Right atrium auricular region (tissue), 2 donors: ENCODE data around the gene COX20. TPM values are rescaled to one million over a fixed set of nuclear protein-coding genes. Genes with fewer than 3 reads are reported as not detected.

Experiments
- DNase-seq: peaks from one replicate; pipeline ENCODE4 v3.0.0-alpha.2; 2019; ENCODE audit warnings: low spot score
- H3K27ac ChIP-seq, 2 donors: fragments of 200-600 bp; sonication (generic); 1 replicate in 1 of 2; 2 replicates in 1 of 2; pipeline ENCODE4 v1.5.1; 2016 to 2019
- H3K27me3 ChIP-seq, 2 donors: fragments of 200-600 bp; sonication (generic); one replicate each; pipeline versions ENCODE4 v1.5.1 to v1.6.0; 2017 to 2019
- H3K36me3 ChIP-seq: fragments of 200-600 bp; sonication (generic); one replicate; pipeline ENCODE4 v1.5.1; 2016
- H3K4me1 ChIP-seq, 2 donors: fragments of 200-600 bp; sonication (generic); one replicate each; pipeline versions ENCODE4 v1.5.1 to v1.6.0; 2017 to 2019
- H3K4me3 ChIP-seq, 2 donors: fragments of 200-600 bp; sonication (generic); 1 replicate in 1 of 2; 2 replicates in 1 of 2; pipeline ENCODE4 v1.5.1; 2017 to 2019; ENCODE audit warnings: mild to moderate bottlenecking in 1 of 2, moderate library complexity in 1 of 2
- H3K9me3 ChIP-seq, 2 donors: fragments of 200-600 bp; sonication (generic); one replicate each; pipeline ENCODE4 v1.5.1; 2019
- total RNA-seq, 2 donors: library from RNA; depleted of rRNA; stranded (reverse); fragments of >200 nt; gene quantifications; one replicate each; pipeline ENCODE4 v1.1.0, GENCODE V29; 2016
- TF ChIP-seq, protein P1 (sequence below), 2 donors: fragments of 200-600 bp; sonication (generic); IDR thresholded peaks; one replicate each; pipeline ENCODE4 v1.5.1; 2019; ENCODE audit warnings: antibody characterized with exemption in 2 of 2

The COX20 gene
- total RNA-seq, 2 donors from 2014 or later, result 57.3 to 64.7 TPM

DNA sequence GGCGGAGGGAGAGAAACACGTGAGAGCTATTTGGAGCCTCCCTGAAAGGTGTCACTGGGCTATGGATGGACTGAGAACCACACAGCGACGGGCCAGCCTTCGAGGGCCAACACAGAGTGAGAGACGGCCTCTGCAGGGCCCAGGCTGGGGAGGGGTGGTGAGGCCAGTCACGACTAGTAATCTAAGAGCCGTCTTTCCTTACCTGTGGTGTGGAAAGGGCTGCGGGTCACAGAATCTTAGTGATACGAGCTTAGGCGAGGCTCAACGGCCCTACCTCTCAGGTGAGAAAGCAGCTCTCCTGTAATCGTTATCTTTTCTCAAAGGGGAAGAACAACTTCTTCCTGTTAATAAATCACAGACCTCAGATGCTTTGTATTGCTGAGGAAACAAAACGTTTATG, 33.4 kb upstream of the COX20 start:
- H3K9me3 ChIP-seq, result no peaks in the 10 kb centered on the region
- H3K27ac ChIP-seq, result no peak overlapping the region
- no peaks in the 10 kb centered on the region for H3K36me3 ChIP-seq
- no peak overlapping the region for H3K4me3 ChIP-seq
- DNase-seq, result no peak
- no peaks in the 10 kb centered on the region for H3K4me1 ChIP-seq
- no peaks in the 10 kb centered on the region for H3K27me3 ChIP-seq
- TF ChIP-seq, protein P1, sequence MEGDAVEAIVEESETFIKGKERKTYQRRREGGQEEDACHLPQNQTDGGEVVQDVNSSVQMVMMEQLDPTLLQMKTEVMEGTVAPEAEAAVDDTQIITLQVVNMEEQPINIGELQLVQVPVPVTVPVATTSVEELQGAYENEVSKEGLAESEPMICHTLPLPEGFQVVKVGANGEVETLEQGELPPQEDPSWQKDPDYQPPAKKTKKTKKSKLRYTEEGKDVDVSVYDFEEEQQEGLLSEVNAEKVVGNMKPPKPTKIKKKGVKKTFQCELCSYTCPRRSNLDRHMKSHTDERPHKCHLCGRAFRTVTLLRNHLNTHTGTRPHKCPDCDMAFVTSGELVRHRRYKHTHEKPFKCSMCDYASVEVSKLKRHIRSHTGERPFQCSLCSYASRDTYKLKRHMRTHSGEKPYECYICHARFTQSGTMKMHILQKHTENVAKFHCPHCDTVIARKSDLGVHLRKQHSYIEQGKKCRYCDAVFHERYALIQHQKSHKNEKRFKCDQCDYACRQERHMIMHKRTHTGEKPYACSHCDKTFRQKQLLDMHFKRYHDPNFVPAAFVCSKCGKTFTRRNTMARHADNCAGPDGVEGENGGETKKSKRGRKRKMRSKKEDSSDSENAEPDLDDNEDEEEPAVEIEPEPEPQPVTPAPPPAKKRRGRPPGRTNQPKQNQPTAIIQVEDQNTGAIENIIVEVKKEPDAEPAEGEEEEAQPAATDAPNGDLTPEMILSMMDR (IDR thresholded peaks at IDR 0.05), result no peak

DNA sequence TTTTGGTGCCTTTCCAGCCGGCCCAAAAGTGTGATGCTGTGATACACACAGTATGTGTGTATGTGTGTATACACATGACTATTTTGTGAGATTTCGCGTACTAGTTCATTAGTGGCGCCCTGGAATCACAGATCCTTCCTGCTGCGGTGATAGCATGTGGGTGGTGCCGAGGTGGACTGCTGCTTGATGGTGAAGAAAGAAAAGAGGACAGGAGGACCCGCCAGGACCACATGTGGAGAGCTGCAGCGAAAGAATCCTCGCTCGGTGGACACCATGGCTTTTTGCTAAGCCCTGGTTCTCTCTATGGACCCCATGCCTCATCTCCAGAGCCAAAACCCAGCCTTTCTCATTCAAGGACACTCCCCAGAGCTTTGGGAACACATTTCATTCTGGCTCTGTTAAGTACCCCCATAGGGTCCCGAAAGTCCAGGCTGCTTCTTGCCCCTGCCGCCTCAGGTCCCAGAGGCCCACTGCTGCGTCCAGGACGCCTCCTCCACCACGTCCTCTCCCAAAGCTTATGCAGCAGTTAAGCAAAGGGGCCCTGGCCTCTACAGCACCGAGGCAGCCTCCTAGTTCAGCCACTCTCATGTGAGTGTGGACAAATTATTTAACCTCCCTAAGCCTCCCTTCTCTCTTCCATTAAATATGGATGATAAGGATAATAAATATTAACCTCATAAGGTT, 32.8 kb upstream of the COX20 start:
- Histone ChIP-seq H3K9me3 (no peaks in the 10 kb centered on the region), H3K4me1 (no peaks in the 10 kb centered on the region), H3K27ac (no peak overlapping the region), H3K4me3 (no peak overlapping the region), H3K27me3 (no peaks in the 10 kb centered on the region), H3K36me3 (no peaks in the 10 kb centered on the region)
- no peak for DNase-seq
- TF ChIP-seq, protein P1 (IDR thresholded peaks at IDR 0.05), result no peak

DNA sequence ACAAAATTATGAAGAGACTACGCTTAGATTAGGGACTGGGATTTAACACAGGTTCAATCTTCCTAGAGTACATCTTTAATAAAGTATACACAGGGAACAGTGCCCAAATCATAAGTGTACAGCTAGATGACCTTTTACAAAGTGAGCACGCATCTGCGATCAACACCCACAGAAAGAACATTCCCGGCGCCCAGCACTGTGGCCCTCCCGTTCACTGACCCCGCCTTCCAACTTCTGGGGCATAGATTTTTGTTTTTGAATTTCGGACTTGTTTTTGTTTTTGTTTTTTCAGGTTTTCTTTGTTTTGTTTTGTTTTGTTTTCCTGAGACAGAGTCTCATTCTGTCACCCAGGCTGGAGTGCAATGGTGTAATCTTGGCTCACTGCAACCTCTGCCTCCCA, 30.6 kb upstream of the COX20 start:
- H3K27ac ChIP-seq, result no peak overlapping the region
- H3K27me3 ChIP-seq, result no peaks in the 10 kb centered on the region
- no peaks in the 10 kb centered on the region for H3K36me3 ChIP-seq
- H3K9me3 ChIP-seq, result no peaks in the 10 kb centered on the region
- TF ChIP-seq, protein P1 (IDR thresholded peaks at IDR 0.05), result no peak
- H3K4me3 ChIP-seq, result no peak overlapping the region
- no peak for DNase-seq
- H3K4me1 ChIP-seq, result no peaks in the 10 kb centered on the region

DNA sequence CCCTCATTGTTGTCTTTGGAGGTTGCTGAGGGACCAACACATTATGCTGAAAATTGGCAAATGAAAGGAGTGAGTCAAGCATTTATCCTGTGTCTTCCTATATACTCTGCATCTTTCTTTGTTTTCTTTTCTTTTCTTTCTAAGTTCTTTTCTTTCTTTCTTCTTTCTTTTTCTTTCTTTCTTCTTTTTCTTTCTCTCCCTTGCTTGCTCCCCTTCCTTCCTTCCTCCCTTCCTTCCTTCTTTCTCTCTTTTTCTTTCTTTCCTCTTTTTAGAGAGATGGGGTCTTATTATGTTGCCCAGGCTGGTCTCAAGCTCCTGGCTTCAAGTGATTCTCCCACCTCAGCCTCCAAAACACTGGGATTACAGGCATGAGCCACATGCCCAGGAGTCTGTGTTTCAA, 28.3 kb upstream of the COX20 start:
- H3K27ac ChIP-seq, result no peak overlapping the region

DNA sequence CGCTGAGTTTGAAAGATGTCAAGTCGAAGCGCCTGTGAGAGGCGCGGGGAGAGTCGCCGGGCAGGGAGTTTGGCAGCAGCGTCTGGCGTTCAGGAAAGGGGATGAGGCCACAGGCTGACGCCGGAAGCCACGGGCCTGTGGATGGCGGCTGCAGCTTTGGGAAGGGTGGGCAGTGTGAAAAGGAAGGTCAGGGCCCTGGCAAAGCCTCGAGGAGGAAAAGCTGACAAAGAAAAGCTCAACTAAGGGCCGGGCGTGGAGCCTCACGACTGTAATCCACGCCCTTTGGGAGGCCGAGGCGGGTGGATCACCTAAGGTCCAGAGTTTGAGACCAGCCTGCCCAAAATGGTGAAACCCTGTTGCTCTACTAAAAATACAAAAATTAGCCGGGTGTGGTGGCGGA, 25.2 kb upstream of the COX20 start:
- Histone ChIP-seq H3K9me3 (no peaks in the 10 kb centered on the region), H3K4me1 (no peaks in the 10 kb centered on the region), H3K27ac (no peak overlapping the region), H3K4me3 (no peak overlapping the region), H3K36me3 (no peaks in the 10 kb centered on the region), H3K27me3 (no peaks in the 10 kb centered on the region)
- TF ChIP-seq, protein P1 (IDR thresholded peaks at IDR 0.05), result no peak
- no peak for DNase-seq

More for the DNA sequence above, 28.3 kb upstream of the COX20 start:
- DNase-seq, result no peak
- no peaks in the 10 kb centered on the region for H3K4me1 ChIP-seq
- H3K36me3 ChIP-seq, result no peaks in the 10 kb centered on the region
- H3K4me3 ChIP-seq, result no peak overlapping the region
- no peaks in the 10 kb centered on the region for H3K9me3 ChIP-seq
- TF ChIP-seq, protein P1 (IDR thresholded peaks at IDR 0.05), result no peak
- no peaks in the 10 kb centered on the region for H3K27me3 ChIP-seq

DNA sequence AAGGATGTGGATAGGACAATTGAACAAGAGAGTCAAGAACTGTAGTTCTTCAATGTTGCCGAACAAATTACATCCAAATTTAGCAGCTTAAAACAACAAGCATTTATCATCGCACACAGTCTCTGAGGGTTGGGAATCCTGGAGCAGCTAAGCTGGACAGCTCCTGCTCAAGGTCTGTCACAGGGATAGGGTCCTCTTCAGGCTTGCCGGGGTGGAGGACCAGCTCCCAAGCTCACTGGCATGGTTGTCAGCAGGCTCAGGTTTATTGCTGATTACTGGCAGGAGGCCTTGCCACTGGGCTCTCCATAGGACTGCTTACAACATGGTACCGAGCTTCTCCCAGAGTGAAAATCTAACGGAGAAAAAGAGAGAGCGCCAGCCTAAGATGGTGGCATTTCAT, 22.1 kb upstream of the COX20 start:
- Histone ChIP-seq H3K4me1 (no peaks in the 10 kb centered on the region), H3K36me3 (no peaks in the 10 kb centered on the region), H3K27me3 (no peaks in the 10 kb centered on the region), H3K27ac (no peak overlapping the region), H3K9me3 (no peaks in the 10 kb centered on the region), H3K4me3 (no peak overlapping the region)
- DNase-seq, result no peak
- TF ChIP-seq, protein P1 (IDR thresholded peaks at IDR 0.05), result no peak
